Aorta (tissue), 5 donors: ENCODE data around the gene ADAMTSL5. TPM values are rescaled to one million over a fixed set of nuclear protein-coding genes. Genes with fewer than 3 reads are reported as not detected.
"Not testable (repeated sequence)": the region's sequence is repeated elsewhere in the genome, so short reads cannot be mapped to it uniquely, and the experiment has no call there.

ENCODE experiments used
- ATAC-seq: fragments of 200-7000 bp; cut with Tn5 transposase; one replicate; pipeline ENCODE4 v1.9.1; 2022; ENCODE audit warnings: moderate library complexity; ENCODE audit not compliant: low FRiP score
- DNase-seq, 2 donors: peaks; one replicate each; pipeline ENCODE4 v3.0.0-alpha.2; 2020
- H3K27ac ChIP-seq, 2 donors: one replicate each; pipeline ENCODE4 v1.5.1; 2013; ENCODE audit warnings: low read length in 2 of 2, mild to moderate bottlenecking in 2 of 2, moderate library complexity in 2 of 2, control low read depth in 1 of 2, inconsistent platforms in 1 of 2, low read depth in 1 of 2
- H3K27me3 ChIP-seq, 2 donors: one replicate each; pipeline ENCODE4 v1.6.1; 2013; ENCODE audit warnings: control low read depth in 1 of 2, low read length in 1 of 2, mild to moderate bottlenecking in 1 of 2, moderate library complexity in 1 of 2; ENCODE audit not compliant: insufficient read depth in 2 of 2, control insufficient read depth in 1 of 2
- H3K36me3 ChIP-seq, 2 donors: one replicate each; pipeline ENCODE4 v1.6.1; 2013; ENCODE audit warnings: control low read depth in 1 of 2, low read length in 1 of 2, mild to moderate bottlenecking in 1 of 2; ENCODE audit not compliant: insufficient read depth in 2 of 2, control insufficient read depth in 1 of 2
- H3K4me1 ChIP-seq, 2 donors: one replicate each; pipeline ENCODE4 v1.6.1; 2013; ENCODE audit warnings: low read length in 2 of 2, control low read depth in 1 of 2, mild to moderate bottlenecking in 1 of 2, moderate library complexity in 1 of 2; ENCODE audit not compliant: insufficient read depth in 2 of 2, control insufficient read depth in 1 of 2
- H3K4me3 ChIP-seq, 2 donors: one replicate each; pipeline ENCODE4 v1.5.1; 2013; ENCODE audit warnings: low read length in 2 of 2, control low read depth in 1 of 2, mild to moderate bottlenecking in 1 of 2
- H3K9me3 ChIP-seq: one replicate; pipeline ENCODE4 v1.6.1; 2013; ENCODE audit warnings: mild to moderate bottlenecking, low read length; ENCODE audit not compliant: control insufficient read depth
- WGBS, 2 donors: extraction: QIAGEN DNeasy Blood & Tissue Kit; methylation state at CpG; one replicate each; pipeline ENCODE4 v1.1.7; 2013; 5-methylcytosine and 5-hydroxymethylcytosine counted together
- intact Hi-C, 2 donors: fragments of 100-400 bp; cut with DNase I; formaldehyde crosslinking; loops; one replicate each; pipeline versions ENCODE4 v1.14.2 to v1.15.0; 2022
- polyA plus RNA-seq, 2 donors: library from polyadenylated mRNA; stranded (reverse); fragments of 200-250 nt; gene quantifications; one replicate each; pipeline ENCODE4 v1.2.3, GENCODE V29; 2013
- total RNA-seq, 2 donors: library from RNA; stranded (reverse); fragmentation: NEBNext Ultra II Directional; extraction: Animal tissue kit (Norgen Biotek cat#: 25700); gene quantifications; one replicate each; pipeline ENCODE4 v1.2.1, GENCODE V29; 2021
- donor health status: healthy with polysubstance abuse.
- donor health status: Bipolar disorder and iron deficiency.
- donor health status: DM: no; HTN: no; CAD: no.
- donor health status: DM: no; HTN: no; CAD: no.
- donor health status: DM: yes; HTN: yes; CAD: no.

Gene ADAMTSL5
- total and polyA plus RNA-seq, 4 donors, result 3.1 to 18.2 (median 6.1) TPM

- Histone ChIP-seq H3K27me3 (no peaks in the 10 kb centered on the region), H3K4me1 (no peaks in the 10 kb centered on the region), H3K27ac (no peak overlapping the region), H3K9me3 (no peaks in the 10 kb centered on the region), H3K36me3 (peaks cover 0 to 2% of the 10 kb centered on the region in 2 donors), H3K4me3 (no peak overlapping the region)
- DNase-seq, result no peak
- no peak for ATAC-seq
- intact Hi-C loops, result no loop called here
- WGBS, 2 donors, result 85 to 89% methylated on average over 10 of the region's 10 CpGs
Observed at GRCh38 chr19:1553415-1553814, 40.6 kb upstream of the ADAMTSL5 start.

- ATAC-seq, result no peak
- no peaks in the 10 kb centered on the region for H3K9me3 ChIP-seq
- no peaks in the 10 kb centered on the region for H3K4me1 ChIP-seq
- H3K27ac ChIP-seq, result no peak overlapping the region
- no peaks in the 10 kb centered on the region for H3K27me3 ChIP-seq
- no peak for DNase-seq
- H3K36me3 ChIP-seq, result peaks cover 0 to 2% of the 10 kb centered on the region in 2 donors
- WGBS, 2 donors, result 88 to 91% methylated on average over 17 of the region's 17 CpGs
- intact Hi-C loops, result no loop called here
- no peak overlapping the region for H3K4me3 ChIP-seq
Observed at GRCh38 chr19:1551068-1552040, 38.5 kb upstream of the ADAMTSL5 start.

GRCh38 chr19:1549332-1549945 is 36.6 kb upstream of the ADAMTSL5 start:
- Histone ChIP-seq H3K9me3 (no peaks in the 10 kb centered on the region), H3K36me3 (no peaks in the 10 kb centered on the region), H3K27me3 (no peaks in the 10 kb centered on the region), H3K27ac (no peak overlapping the region), H3K4me3 (no peak overlapping the region), H3K4me1 (no peaks in the 10 kb centered on the region)
- DNase-seq, result no peak
- 86 to 95% methylated on average over 4 of the region's 4 CpGs for WGBS, 2 donors
- ATAC-seq, result no peak
- intact Hi-C loops, result loop anchor here (5.0 to 10.0 kb wide), 2 partner anchors 123 to 275 kb away; no protein-coding TSS in a partner anchor

GRCh38 chr19:1540365-1540925 is 27.6 kb upstream of the ADAMTSL5 start:
- WGBS, 2 donors, result 4 to 6% methylated on average over 17 of the region's 17 CpGs
- H3K27ac ChIP-seq, result no peak overlapping the region
- H3K36me3 ChIP-seq, result no peaks in the 10 kb centered on the region
- DNase-seq, result peak in 1 of 2 donors; percentile 63
- intact Hi-C loops, result loop anchor here in 1 of 2 donors (10.0 kb wide), 1 partner anchor 284 kb away; no protein-coding TSS in a partner anchor
- H3K9me3 ChIP-seq, result no peaks in the 10 kb centered on the region
- no peaks in the 10 kb centered on the region for H3K27me3 ChIP-seq
- no peak overlapping the region for H3K4me3 ChIP-seq
- peak; percentile 62 for ATAC-seq
- H3K4me1 ChIP-seq, result no peaks in the 10 kb centered on the region

GRCh38 chr19:1539749-1540148 is 26.9 kb upstream of the ADAMTSL5 start:
- WGBS, 2 donors, result 76 to 83% methylated on average over 11 of the region's 11 CpGs
- H3K27ac ChIP-seq, result not testable (repeated sequence)

GRCh38 chr19:1538978-1539377 is 26.2 kb upstream of the ADAMTSL5 start:
- ATAC-seq (no peak), DNase-seq (no peak)
- no peak overlapping the region for H3K27ac ChIP-seq
- no peak overlapping the region for H3K4me3 ChIP-seq
- no peaks in the 10 kb centered on the region for H3K27me3 ChIP-seq
- H3K4me1 ChIP-seq, result no peaks in the 10 kb centered on the region
- WGBS, 2 donors, result 5 to 10% methylated on average over 15 of the region's 15 CpGs
- H3K9me3 ChIP-seq, result no peaks in the 10 kb centered on the region
- no peaks in the 10 kb centered on the region for H3K36me3 ChIP-seq
- intact Hi-C loops, result no loop called here

More at GRCh38 chr19:1539749-1540148, 26.9 kb upstream of the ADAMTSL5 start:
- H3K9me3 ChIP-seq, H3K36me3 ChIP-seq, ATAC-seq, H3K4me3 ChIP-seq, H3K27me3 ChIP-seq, H3K4me1 ChIP-seq: not testable (repeated sequence)
- DNase-seq, result peak in 1 of 2 donors; percentile 33
- intact Hi-C loops, result loop anchor here in 1 of 2 donors (10.0 kb wide), 1 partner anchor 285 kb away; no protein-coding TSS in a partner anchor

GRCh38 chr19:1535699-1536098 is 22.9 kb upstream of the ADAMTSL5 start:
- H3K27me3 ChIP-seq, ATAC-seq, H3K9me3 ChIP-seq, H3K4me1 ChIP-seq, intact Hi-C loops, H3K27ac ChIP-seq, H3K4me3 ChIP-seq, H3K36me3 ChIP-seq, DNase-seq: not testable (repeated sequence)
- 95 to 97% methylated on average over 7 of the region's 7 CpGs for WGBS, 2 donors

GRCh38 chr19:1534972-1535371 is 22.2 kb upstream of the ADAMTSL5 start:
- ATAC-seq (no peak), DNase-seq (no peak)
- H3K27me3 ChIP-seq, result no peaks in the 10 kb centered on the region
- H3K27ac ChIP-seq, result no peak overlapping the region
- H3K4me1 ChIP-seq, result no peaks in the 10 kb centered on the region
- WGBS, 2 donors, result 80 to 91% methylated on average over 14 of the region's 14 CpGs
- no peaks in the 10 kb centered on the region for H3K36me3 ChIP-seq
- no peaks in the 10 kb centered on the region for H3K9me3 ChIP-seq
- no peak overlapping the region for H3K4me3 ChIP-seq
- intact Hi-C loops, result no loop called here
